ENCODE results near the gene AMOT. TPM values are rescaled to one million over a fixed set of nuclear protein-coding genes. Genes with fewer than 3 reads are reported as not detected.

The AMOT gene
- total RNA-seq, 1 donor from 2014 or later, result 36.9 TPM

GRCh38 chrX:112819813-112820212 lies 20.8 kb downstream of the AMOT start:
- Mint-ChIP-seq H3K4me3 (ENCODE audit: unreplicated experiment) (no peak overlapping the region), H3K36me3 (ENCODE audit: low read depth, unreplicated experiment) (no peaks in the 10 kb centered on the region), H3K27me3 (ENCODE audit: low read depth, unreplicated experiment) (no peaks in the 10 kb centered on the region), H3K4me1 (ENCODE audit: low read depth, unreplicated experiment) (peaks cover 4% of the 10 kb centered on the region), H3K9me3 (ENCODE audit: unreplicated experiment) (no peaks in the 10 kb centered on the region), H3K27ac (ENCODE audit: unreplicated experiment) (no peak overlapping the region)
- H3K9me3 ChIP-seq (ENCODE audit: insufficient read depth, low read depth, low read length), result no peaks in the 10 kb centered on the region
- FAIRE-seq (no peak), DNase-seq (ENCODE audit: low read depth) (no peak)
- no peaks in the 10 kb centered on the region for H3K27me3 ChIP-seq (ENCODE audit: insufficient read depth, low read length)
- TF ChIP-seq CTCF (IDR thresholded peaks at IDR 0.05; ENCODE audit: insufficient read depth, low read depth, low read length), result no peak
- TF ChIP-seq EZH2 (IDR thresholded peaks at IDR 0.05; ENCODE audit: insufficient read depth, low read length), result no peak
- H3K79me2 ChIP-seq (ENCODE audit: insufficient read depth, low read length), result no peaks in the 10 kb centered on the region
- H3K9ac ChIP-seq (ENCODE audit: low read length), result no peak overlapping the region
- no peak overlapping the region for H3K27ac ChIP-seq (ENCODE audit: low read depth, low read length)
- no peaks in the 10 kb centered on the region for H3K4me1 ChIP-seq (ENCODE audit: insufficient read depth, low read length)
- no peaks in the 10 kb centered on the region for H3K36me3 ChIP-seq (ENCODE audit: insufficient read depth, low read length)
- no peak overlapping the region for H2AFZ ChIP-seq (ENCODE audit: low read depth, low read length)
- H3K4me2 ChIP-seq (ENCODE audit: low read length), result no peak overlapping the region
- no peak overlapping the region for H3K4me3 ChIP-seq (ENCODE audit: insufficient read depth, low read depth, low read length)
- H4K20me1 ChIP-seq (ENCODE audit: insufficient read depth, low read length), result no peaks in the 10 kb centered on the region

- no peaks in the 10 kb centered on the region for H3K4me1 ChIP-seq (ENCODE audit: insufficient read depth, low read length)
- Mint-ChIP-seq H3K4me3 (ENCODE audit: unreplicated experiment) (no peak overlapping the region), H3K27ac (ENCODE audit: unreplicated experiment) (no peak overlapping the region), H3K4me1 (ENCODE audit: low read depth, unreplicated experiment) (peaks cover 4% of the 10 kb centered on the region), H3K36me3 (ENCODE audit: low read depth, unreplicated experiment) (no peaks in the 10 kb centered on the region), H3K9me3 (ENCODE audit: unreplicated experiment) (no peaks in the 10 kb centered on the region), H3K27me3 (ENCODE audit: low read depth, unreplicated experiment) (no peaks in the 10 kb centered on the region)
- H3K9ac ChIP-seq (ENCODE audit: low read length), result no peak overlapping the region
- no peaks in the 10 kb centered on the region for H3K27me3 ChIP-seq (ENCODE audit: insufficient read depth, low read length)
- no peak overlapping the region for H2AFZ ChIP-seq (ENCODE audit: low read depth, low read length)
- no peak overlapping the region for H3K27ac ChIP-seq (ENCODE audit: low read depth, low read length)
- no peak overlapping the region for H3K4me3 ChIP-seq (ENCODE audit: insufficient read depth, low read depth, low read length)
- no peaks in the 10 kb centered on the region for H3K36me3 ChIP-seq (ENCODE audit: insufficient read depth, low read length)
- no peaks in the 10 kb centered on the region for H4K20me1 ChIP-seq (ENCODE audit: insufficient read depth, low read length)
- no peak overlapping the region for H3K4me2 ChIP-seq (ENCODE audit: low read length)
- no peak for TF ChIP-seq EZH2 (IDR thresholded peaks at IDR 0.05; ENCODE audit: insufficient read depth, low read length)
- no peak for TF ChIP-seq CTCF (IDR thresholded peaks at IDR 0.05; ENCODE audit: insufficient read depth, low read depth, low read length)
- peak; percentile 89 for DNase-seq (ENCODE audit: low read depth)
- peak; percentile 80 for FAIRE-seq
- H3K9me3 ChIP-seq (ENCODE audit: insufficient read depth, low read depth, low read length), result no peaks in the 10 kb centered on the region
- H3K79me2 ChIP-seq (ENCODE audit: insufficient read depth, low read length), result no peaks in the 10 kb centered on the region
Measured at GRCh38 chrX:112819008-112819640, 21.5 kb downstream of the AMOT start.

Measured in astrocyte (in vitro differentiated cells and primary cell).